ENCODE measurements around the gene SLC35F5. TPM values are rescaled to one million over a fixed set of nuclear protein-coding genes. Genes with fewer than 3 reads are reported as not detected.

Gene SLC35F5, protein sequence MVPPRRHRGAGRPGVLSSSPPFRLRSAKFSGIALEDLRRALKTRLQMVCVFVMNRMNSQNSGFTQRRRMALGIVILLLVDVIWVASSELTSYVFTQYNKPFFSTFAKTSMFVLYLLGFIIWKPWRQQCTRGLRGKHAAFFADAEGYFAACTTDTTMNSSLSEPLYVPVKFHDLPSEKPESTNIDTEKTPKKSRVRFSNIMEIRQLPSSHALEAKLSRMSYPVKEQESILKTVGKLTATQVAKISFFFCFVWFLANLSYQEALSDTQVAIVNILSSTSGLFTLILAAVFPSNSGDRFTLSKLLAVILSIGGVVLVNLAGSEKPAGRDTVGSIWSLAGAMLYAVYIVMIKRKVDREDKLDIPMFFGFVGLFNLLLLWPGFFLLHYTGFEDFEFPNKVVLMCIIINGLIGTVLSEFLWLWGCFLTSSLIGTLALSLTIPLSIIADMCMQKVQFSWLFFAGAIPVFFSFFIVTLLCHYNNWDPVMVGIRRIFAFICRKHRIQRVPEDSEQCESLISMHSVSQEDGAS
- total RNA-seq (2013; cell fraction: nucleolus; rRNA removed): 243 and 269 TPM in 2 replicates
- 23.0 and 32.3 TPM in 2 replicates for total RNA-seq (2014; rRNA removed)
- total RNA-seq (2014; rRNA removed; fragmentation: Illumina TruSeq; extraction: Trizol): 22.0 and 23.4 TPM in 2 replicates
- 16.4 and 17.3 TPM in 2 replicates for total RNA-seq (2021)
- 5.4 TPM for polyA plus RNA-seq (2011; ENCODE audit: low read depth)
- polyA plus RNA-seq (2011; rRNA removed): 31.3 and 47.9 TPM in 2 replicates
- 11.7 and 13.2 TPM in 2 replicates for polyA plus RNA-seq (2011; cell fraction: cytosol; rRNA removed)
- polyA plus RNA-seq (2011; cell fraction: nucleus; rRNA removed): 27.2 and 34.7 TPM in 2 replicates
- 7.7 and 11.9 TPM in 2 replicates for polyA plus RNA-seq (2012)
- polyA plus RNA-seq (2014; fragmentation: Illumina TruSeq; extraction: Trizol): 15.4 and 24.9 TPM in 2 replicates
- polyA plus RNA-seq (2014; fragmentation: Nextera tagmentation; extraction: Ambion mirVana): 1 to 10 TPM; 1.8 to 5.0 TPM
- 10.9 and 15.8 TPM in 2 replicates for polyA plus RNA-seq (2014; rRNA removed)
- 10 to 100 TPM; 15.2 to 18.0 TPM for polyA plus RNA-seq (2016; fragmentation: Nextera tagmentation; extraction: Ambion mirVana)
- 36.4 and 42.6 TPM in 2 replicates for polyA minus RNA-seq (2011; rRNA and poly(A)+ RNA removed)
- polyA minus RNA-seq (2011; cell fraction: cytosol; rRNA and poly(A)+ RNA removed): 14.2 and 16.1 TPM in 2 replicates
- 47.0 and 62.1 TPM in 2 replicates for polyA minus RNA-seq (2011; cell fraction: nucleus; rRNA and poly(A)+ RNA removed)
- percentile 92 among the genes with signal in this experiment for Bru-seq, nascent RNA
- BruChase-seq, experiment 1, labeled RNA remaining after a 6-hour chase: percentile 92 among the genes with signal in this experiment
- BruChase-seq, experiment 2, labeled RNA remaining after a 2-hour chase: percentile 97 among the genes with signal in this experiment
- long read RNA-seq, experiment 1, full-length matches to known transcripts: 4 of 8 reads
- long read RNA-seq, experiment 1, partial matches to known transcripts: 2 of 8 reads
- long read RNA-seq, experiment 1, other reads (novel, unspliced or antisense): 2 of 8 reads
- long read RNA-seq, experiment 2, full-length matches to known transcripts: 27 of 56 reads
- long read RNA-seq, experiment 2, partial matches to known transcripts: 12 of 56 reads
- long read RNA-seq, experiment 2, other reads (novel, unspliced or antisense): 17 of 56 reads

DNA sequence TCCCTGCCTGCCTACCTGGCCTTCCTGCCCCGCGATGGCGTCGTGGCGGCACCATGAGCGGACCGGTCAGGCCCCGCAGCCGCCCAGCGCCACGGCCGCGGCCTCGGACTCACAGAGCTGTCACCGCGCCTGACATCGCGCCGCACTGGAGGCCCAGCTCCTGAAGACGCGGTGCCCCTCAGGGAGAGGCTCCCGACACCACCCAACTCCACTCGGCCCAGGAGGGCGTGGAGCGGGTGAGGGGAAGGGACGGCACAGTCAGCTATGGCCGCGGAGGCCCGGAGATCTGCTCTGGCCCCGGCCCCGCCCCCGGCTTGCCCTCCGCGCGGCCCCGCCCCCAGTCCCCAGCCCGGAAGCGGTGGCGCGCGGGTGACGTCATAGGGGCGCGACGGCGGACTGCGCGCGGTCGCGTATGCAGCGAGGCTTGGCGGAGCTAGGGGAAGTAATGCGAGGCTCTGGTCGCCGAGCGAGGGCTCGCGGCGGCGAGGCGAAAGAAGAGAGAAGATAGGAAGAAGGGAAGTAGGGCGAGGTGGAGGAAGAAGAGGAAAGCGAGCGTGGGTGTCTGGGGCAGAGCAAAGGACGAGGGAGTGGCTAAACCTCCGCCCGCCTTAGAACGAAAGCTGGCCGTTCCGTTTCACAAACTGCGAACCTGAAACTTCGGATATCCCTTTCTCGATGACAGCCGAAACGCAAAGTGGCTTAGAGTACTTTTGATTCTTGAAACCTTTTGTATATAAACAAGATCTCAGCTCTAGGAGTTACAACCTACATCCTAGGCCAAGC, at the start of gene SLC35F5:
Gene SLC35F5 (minus strand): TSS at position 288 of the 783 bp plus-strand sequence. CDS start 233 bp downstream, at position 55.
- ChIA-PET RAD21 (ENCODE audit: unreplicated experiment) (interaction anchor here (1.0 to 1.9 kb wide), 14 partner anchors 22 to 140 kb away, joined by 3 to 19 read pairs (median 4); no protein-coding TSS in a partner anchor), CTCF (interaction anchor here (0.7 to 3.0 kb wide), 18 partner anchors 12 to 224 kb away, joined by 3 to 10 read pairs (median 4); no protein-coding TSS in a partner anchor), SMC1A (ENCODE audit: uncharacterized antibody, unreplicated experiment) (interaction anchor here (0.6 to 2.6 kb wide), 15 partner anchors 12 to 210 kb away, joined by 3 to 10 read pairs (median 4); no protein-coding TSS in a partner anchor), POLR2A (interaction anchor here (0.5 to 2.2 kb wide), 14 partner anchors 23 to 209 kb away, joined by 3 to 14 read pairs (median 4); partner anchors contain the start of gene ACTR3)
- Histone ChIP-seq H3K36me3 (ENCODE audit: control insufficient read depth in 2 of 2, insufficient read depth in 2 of 2, low read length in 1 of 2) (no peaks in the 10 kb centered on the region), H4K20me1 (ENCODE audit: control insufficient read depth, insufficient read depth) (no peaks in the 10 kb centered on the region), H3K9ac (ENCODE audit: control insufficient read depth, insufficient read depth, low read length) (peak within 1 kb of the TSS; percentile 83), H3K79me2 (ENCODE audit: control insufficient read depth, insufficient read depth, low read length) (peaks cover 23% of the 10 kb centered on the region), H3K27ac (ENCODE audit: control insufficient read depth, insufficient read depth) (peak within 1 kb of the TSS; percentile 90), H3K4me1 (ENCODE audit: control insufficient read depth, insufficient read depth, low read length) (no peaks in the 10 kb centered on the region), H3K4me2 (ENCODE audit: control insufficient read depth, insufficient read depth) (peak within 1 kb of the TSS; percentile 72), H2AFZ (ENCODE audit: control insufficient read depth, low read depth, low read length) (peak within 1 kb of the TSS; percentile 99), H3K9me3 (replicated peaks; ENCODE audit: control insufficient read depth, insufficient read depth, low read length) (no peaks in the 10 kb centered on the region), H3K4me3 (peak within 1 kb of the TSS; percentile 97), H3K27me3 (replicated peaks in 1 of 2; ENCODE audit: control insufficient read depth in 2 of 2, insufficient read depth in 2 of 2, low read length in 1 of 2) (no peaks in the 10 kb centered on the region)
- peak; percentile 70 for DNase-seq (ENCODE audit: low read depth, low spot score)
- peak; percentile 94 for FAIRE-seq
- intact Hi-C loops (cut with micrococcal nuclease; ENCODE audit: unreplicated experiment) (loop anchor here (1.0 to 10.0 kb wide), 4 partner anchors 34 to 218 kb away; no protein-coding TSS in a partner anchor), in situ Hi-C loops (cut with MboI) (loop anchor here (5.0 kb wide), 1 partner anchor 131 kb away; no protein-coding TSS in a partner anchor)
- under 1% methylated on average over 58 of the region's 76 CpGs for WGBS (ENCODE audit: insufficient coverage, insufficient replicate concordance, low lambda C conversion rate, missing lambda C conversion rate)
- no TSS peak for BruUV-seq (replicated peaks)
- peak; percentile 94 for ATAC-seq
- peak; percentile 42 for TF ChIP-seq SIX5 (IDR thresholded peaks at IDR 0.05; ENCODE audit: low read depth, low read length, severe bottlenecking)
- TF ChIP-seq ZZZ3 (IDR thresholded peaks at IDR 0.05; ENCODE audit: control insufficient read depth, insufficient read length, low read depth): no peak
- no peak for TF ChIP-seq RAD51 (IDR thresholded peaks at IDR 0.05)
- TF ChIP-seq, protein P1, sequence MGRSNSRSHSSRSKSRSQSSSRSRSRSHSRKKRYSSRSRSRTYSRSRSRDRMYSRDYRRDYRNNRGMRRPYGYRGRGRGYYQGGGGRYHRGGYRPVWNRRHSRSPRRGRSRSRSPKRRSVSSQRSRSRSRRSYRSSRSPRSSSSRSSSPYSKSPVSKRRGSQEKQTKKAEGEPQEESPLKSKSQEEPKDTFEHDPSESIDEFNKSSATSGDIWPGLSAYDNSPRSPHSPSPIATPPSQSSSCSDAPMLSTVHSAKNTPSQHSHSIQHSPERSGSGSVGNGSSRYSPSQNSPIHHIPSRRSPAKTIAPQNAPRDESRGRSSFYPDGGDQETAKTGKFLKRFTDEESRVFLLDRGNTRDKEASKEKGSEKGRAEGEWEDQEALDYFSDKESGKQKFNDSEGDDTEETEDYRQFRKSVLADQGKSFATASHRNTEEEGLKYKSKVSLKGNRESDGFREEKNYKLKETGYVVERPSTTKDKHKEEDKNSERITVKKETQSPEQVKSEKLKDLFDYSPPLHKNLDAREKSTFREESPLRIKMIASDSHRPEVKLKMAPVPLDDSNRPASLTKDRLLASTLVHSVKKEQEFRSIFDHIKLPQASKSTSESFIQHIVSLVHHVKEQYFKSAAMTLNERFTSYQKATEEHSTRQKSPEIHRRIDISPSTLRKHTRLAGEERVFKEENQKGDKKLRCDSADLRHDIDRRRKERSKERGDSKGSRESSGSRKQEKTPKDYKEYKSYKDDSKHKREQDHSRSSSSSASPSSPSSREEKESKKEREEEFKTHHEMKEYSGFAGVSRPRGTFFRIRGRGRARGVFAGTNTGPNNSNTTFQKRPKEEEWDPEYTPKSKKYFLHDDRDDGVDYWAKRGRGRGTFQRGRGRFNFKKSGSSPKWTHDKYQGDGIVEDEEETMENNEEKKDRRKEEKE (IDR thresholded peaks at IDR 0.05): no peak
- TF ChIP-seq, protein P2, sequence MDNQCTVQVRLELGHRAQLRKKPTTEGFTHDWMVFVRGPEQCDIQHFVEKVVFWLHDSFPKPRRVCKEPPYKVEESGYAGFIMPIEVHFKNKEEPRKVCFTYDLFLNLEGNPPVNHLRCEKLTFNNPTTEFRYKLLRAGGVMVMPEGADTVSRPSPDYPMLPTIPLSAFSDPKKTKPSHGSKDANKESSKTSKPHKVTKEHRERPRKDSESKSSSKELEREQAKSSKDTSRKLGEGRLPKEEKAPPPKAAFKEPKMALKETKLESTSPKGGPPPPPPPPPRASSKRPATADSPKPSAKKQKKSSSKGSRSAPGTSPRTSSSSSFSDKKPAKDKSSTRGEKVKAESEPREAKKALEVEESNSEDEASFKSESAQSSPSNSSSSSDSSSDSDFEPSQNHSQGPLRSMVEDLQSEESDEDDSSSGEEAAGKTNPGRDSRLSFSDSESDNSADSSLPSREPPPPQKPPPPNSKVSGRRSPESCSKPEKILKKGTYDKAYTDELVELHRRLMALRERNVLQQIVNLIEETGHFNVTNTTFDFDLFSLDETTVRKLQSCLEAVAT (IDR thresholded peaks at IDR 0.05): peak; percentile 58
- TF ChIP-seq, protein P3, sequence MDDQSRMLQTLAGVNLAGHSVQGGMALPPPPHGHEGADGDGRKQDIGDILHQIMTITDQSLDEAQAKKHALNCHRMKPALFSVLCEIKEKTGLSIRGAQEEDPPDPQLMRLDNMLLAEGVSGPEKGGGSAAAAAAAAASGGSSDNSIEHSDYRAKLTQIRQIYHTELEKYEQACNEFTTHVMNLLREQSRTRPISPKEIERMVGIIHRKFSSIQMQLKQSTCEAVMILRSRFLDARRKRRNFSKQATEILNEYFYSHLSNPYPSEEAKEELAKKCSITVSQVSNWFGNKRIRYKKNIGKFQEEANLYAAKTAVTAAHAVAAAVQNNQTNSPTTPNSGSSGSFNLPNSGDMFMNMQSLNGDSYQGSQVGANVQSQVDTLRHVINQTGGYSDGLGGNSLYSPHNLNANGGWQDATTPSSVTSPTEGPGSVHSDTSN (IDR thresholded peaks at IDR 0.05; ENCODE audit: insufficient replicate concordance, low read depth, low read length): no peak
- no peak for TF ChIP-seq MYC (IDR thresholded peaks at IDR 0.05; ENCODE audit: insufficient read depth, insufficient read length, insufficient replicate concordance, low read length, severe bottlenecking)
- TF ChIP-seq WRNIP1 (IDR thresholded peaks at IDR 0.05; ENCODE audit: borderline replicate concordance, low read depth, low read length): no peak

All from GM12878 (cell line).